Measurements from ENCODE around the gene ZBTB7B.
"Not testable (repeated sequence)": the region's sequence is repeated elsewhere in the genome, so short reads cannot be mapped to it uniquely, and the experiment has no call there.

ZBTB7B gene

GRCh38 chr1:154994591-154994990 is 8.0 kb upstream of the ZBTB7B start (continued):
- TF ChIP-seq, protein P1, sequence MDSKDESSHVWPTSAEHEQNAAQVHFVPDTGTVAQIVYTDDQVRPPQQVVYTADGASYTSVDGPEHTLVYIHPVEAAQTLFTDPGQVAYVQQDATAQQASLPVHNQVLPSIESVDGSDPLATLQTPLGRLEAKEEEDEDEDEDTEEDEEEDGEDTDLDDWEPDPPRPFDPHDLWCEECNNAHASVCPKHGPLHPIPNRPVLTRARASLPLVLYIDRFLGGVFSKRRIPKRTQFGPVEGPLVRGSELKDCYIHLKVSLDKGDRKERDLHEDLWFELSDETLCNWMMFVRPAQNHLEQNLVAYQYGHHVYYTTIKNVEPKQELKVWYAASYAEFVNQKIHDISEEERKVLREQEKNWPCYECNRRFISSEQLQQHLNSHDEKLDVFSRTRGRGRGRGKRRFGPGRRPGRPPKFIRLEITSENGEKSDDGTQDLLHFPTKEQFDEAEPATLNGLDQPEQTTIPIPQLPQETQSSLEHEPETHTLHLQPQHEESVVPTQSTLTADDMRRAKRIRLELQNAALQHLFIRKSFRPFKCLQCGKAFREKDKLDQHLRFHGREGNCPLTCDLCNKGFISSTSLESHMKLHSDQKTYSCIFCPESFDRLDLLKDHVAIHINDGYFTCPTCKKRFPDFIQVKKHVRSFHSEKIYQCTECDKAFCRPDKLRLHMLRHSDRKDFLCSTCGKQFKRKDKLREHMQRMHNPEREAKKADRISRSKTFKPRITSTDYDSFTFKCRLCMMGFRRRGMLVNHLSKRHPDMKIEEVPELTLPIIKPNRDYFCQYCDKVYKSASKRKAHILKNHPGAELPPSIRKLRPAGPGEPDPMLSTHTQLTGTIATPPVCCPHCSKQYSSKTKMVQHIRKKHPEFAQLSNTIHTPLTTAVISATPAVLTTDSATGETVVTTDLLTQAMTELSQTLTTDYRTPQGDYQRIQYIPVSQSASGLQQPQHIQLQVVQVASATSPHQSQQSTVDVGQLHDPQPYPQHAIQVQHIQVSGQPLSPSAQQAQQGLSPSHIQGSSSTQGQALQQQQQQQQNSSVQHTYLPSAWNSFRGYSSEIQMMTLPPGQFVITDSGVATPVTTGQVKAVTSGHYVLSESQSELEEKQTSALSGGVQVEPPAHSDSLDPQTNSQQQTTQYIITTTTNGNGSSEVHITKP (tag by site-specific recombination; IDR thresholded peaks at IDR 0.05), result no peak
- no peak for TF ChIP-seq ZNF830 (tag by site-specific recombination; IDR thresholded peaks at IDR 0.05; ENCODE audit: low read depth)

GRCh38 chr1:154995301-154995983 is 7.2 kb upstream of the ZBTB7B start:
- H3K4me3 ChIP-seq (ENCODE audit: low read depth, low read length); H3K9me3 ChIP-seq (ENCODE audit: control insufficient read depth, insufficient read depth, low read depth, low read length); H3K27ac ChIP-seq (ENCODE audit: extremely low read depth, low read depth, low read length); H3K4me1 ChIP-seq (ENCODE audit: control insufficient read depth, insufficient read depth, low read length): not testable (repeated sequence)
- CTCF ChIA-PET, result interaction anchor here (0.6 to 8.9 kb wide), 24 partner anchors 8 to 400 kb away, joined by 3 to 55 read pairs (median 4); partner anchors contain the start of genes CKS1B, FLAD1, PBXIP1 and SHC1
- TF ChIP-seq, protein P1 (tag by site-specific recombination; IDR thresholded peaks at IDR 0.05), result peak; percentile 62
- TF ChIP-seq ZNF580 (tag by site-specific recombination; IDR thresholded peaks at IDR 0.05) (0 out of 2 replicates have a peak, but pooled peaks have one; percentile 28), MYNN (tag by site-specific recombination; IDR thresholded peaks at IDR 0.05; ENCODE audit: borderline replicate concordance) (peak; percentile 96), GLIS1 (tag by site-specific recombination; IDR thresholded peaks at IDR 0.05) (0 out of 2 replicates have a peak, but pooled peaks have one; percentile 17), ZBTB8A (tag by site-specific recombination; IDR thresholded peaks at IDR 0.05) (peak; percentile 33; the same call in 1 of the 2 replicates), ZIC2 (tag by site-specific recombination; IDR thresholded peaks at IDR 0.05) (peak; percentile 39; the same call in 1 of the 2 replicates)
- TF ChIP-seq, protein P2, sequence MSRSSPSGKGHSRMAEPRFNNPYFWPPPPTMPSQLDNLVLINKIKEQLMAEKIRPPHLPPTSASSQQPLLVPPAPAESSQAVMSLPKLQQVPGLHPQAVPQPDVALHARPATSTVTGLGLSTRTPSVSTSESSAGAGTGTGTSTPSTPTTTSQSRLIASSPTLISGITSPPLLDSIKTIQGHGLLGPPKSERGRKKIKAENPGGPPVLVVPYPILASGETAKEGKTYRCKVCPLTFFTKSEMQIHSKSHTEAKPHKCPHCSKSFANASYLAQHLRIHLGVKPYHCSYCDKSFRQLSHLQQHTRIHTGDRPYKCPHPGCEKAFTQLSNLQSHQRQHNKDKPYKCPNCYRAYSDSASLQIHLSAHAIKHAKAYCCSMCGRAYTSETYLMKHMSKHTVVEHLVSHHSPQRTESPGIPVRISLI (tag by site-specific recombination; IDR thresholded peaks at IDR 0.05), result peak; percentile 80
- POLR2A ChIA-PET, result interaction anchor here (0.9 to 1.4 kb wide), 3 partner anchors 8 to 59 kb away, joined by 3 to 9 read pairs (median 4); partner anchors contain the start of genes PMVK and ZBTB7B
- peaks cover 0 to 11% of the 10 kb centered on the region in 2 experiments; a peak in 2 of 3 replicates for H3K36me3 ChIP-seq (ENCODE audit: control insufficient read depth in 2 of 2, insufficient read depth in 1 of 2, low read length in 2 of 2)

DNA sequence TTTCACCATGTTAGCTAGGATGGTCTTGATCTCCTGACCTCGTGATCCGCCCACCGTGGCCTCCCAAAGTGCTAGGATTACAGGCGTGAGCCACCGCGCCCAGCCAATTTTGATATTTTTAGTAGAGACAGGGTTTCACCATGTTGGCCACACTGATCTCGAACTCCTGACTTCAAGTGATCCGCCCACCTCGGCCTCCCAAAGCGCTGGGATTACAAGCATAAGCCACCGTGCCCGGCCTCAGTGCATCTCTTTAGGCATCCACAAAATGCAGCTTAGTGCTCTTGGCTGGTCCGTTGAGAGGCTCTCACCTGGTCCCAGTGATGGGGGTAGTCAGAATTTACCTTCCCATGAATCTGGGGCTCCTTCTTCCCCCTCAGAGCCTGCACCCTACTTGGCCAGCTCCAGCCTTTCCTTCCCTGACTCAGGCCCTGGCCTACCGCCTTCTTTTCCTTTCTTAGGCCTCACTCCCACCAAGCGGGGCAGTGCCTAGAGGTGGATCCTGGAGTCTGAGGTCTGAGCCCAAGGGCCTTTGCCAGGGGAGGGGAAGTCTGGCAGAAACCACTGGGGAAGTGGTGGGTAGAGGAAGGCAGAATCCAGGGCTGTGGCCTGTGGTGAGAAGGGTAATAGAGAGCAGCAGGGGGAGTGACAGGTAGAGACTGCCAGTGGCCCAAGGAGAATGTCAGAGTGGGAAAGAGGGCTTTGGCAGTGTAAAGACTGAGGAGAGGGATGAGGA is 5.5 kb upstream of the ZBTB7B start:
- Histone ChIP-seq H3K4me1 (ENCODE audit: control insufficient read depth, insufficient read depth, low read length) (peaks cover 6% of the 10 kb centered on the region), H3K36me3 (ENCODE audit: control insufficient read depth in 2 of 2, insufficient read depth in 1 of 2, low read length in 2 of 2) (peaks cover 0 to 5% of the 10 kb centered on the region in 2 experiments; a peak in 2 of 3 replicates), H3K9me3 (ENCODE audit: control insufficient read depth, insufficient read depth, low read depth, low read length) (no peaks in the 10 kb centered on the region), H3K4me3 (ENCODE audit: low read depth, low read length) (no peak overlapping the region), H3K27ac (ENCODE audit: extremely low read depth, low read depth, low read length) (no peak overlapping the region)
- CTCF ChIA-PET, result interaction anchor here (0.6 to 8.9 kb wide), 18 partner anchors 9 to 88 kb away, joined by 3 to 55 read pairs (median 4); partner anchors contain the start of genes CKS1B, FLAD1, PBXIP1 and PMVK
- TF ChIP-seq, protein P1 (tag by site-specific recombination; IDR thresholded peaks at IDR 0.05), result 0 out of 2 replicates have a peak, but pooled peaks have one; percentile 45
- no peak for TF ChIP-seq ZNF350 (tag by site-specific recombination; IDR thresholded peaks at IDR 0.05)
- POLR2A ChIA-PET, result interaction anchor here (0.7 to 1.1 kb wide), 2 partner anchors 16 to 20 kb away, joined by 3 read pairs; no protein-coding TSS in a partner anchor

All from HEK293 (cell line).